B cell (primary cell): ENCODE data around the gene CUTA. TPM values are rescaled to one million over a fixed set of nuclear protein-coding genes. Genes with fewer than 3 reads are reported as not detected.

Source experiments
- ATAC-seq: fragments of 200-7000 bp; cut with Tn5 transposase; one replicate; pipeline ENCODE4 v1.10.0; 2021; ENCODE audit warnings: low read depth, mild to moderate bottlenecking, moderate number of reproducible peaks, moderate library complexity
- CTCF ChIA-PET: fragments of 350-600 bp; sonication (Branson Sonifier 250); formaldehyde crosslinking; loops from one replicate; lab custom pipeline; 2021; ENCODE audit warnings: antibody characterized with exemption, inconsistent platforms; lab: Charles Lee
- POLR2A ChIA-PET: fragments of 350-600 bp; sonication (Branson Sonifier 250); formaldehyde crosslinking; loops from one replicate; lab custom pipeline; 2021; ENCODE audit warnings: antibody characterized with exemption; lab: Charles Lee
- DNase-seq: peaks from one replicate; pipeline ENCODE4 v3.0.0; 2013
- H2AFZ ChIP-seq: 2 replicates; pipeline ENCODE4 v1.6.1; 2012; ENCODE audit warnings: mild to moderate bottlenecking, low read depth, low read length; ENCODE audit not compliant: insufficient read depth, poor library complexity, severe bottlenecking
- H3K27ac ChIP-seq, 2 donors: 1 replicate in 1 of 2; 2 replicates in 1 of 2; pipeline ENCODE4 v1.5.1; 2012 to 2013; ENCODE audit warnings: low read length in 2 of 2, mild to moderate bottlenecking in 2 of 2, moderate library complexity in 1 of 2
- H3K27me3 ChIP-seq, 4 experiments: fragments of 200-600 bp in 1 of 4; sonication (generic) in 1 of 4; replicated peaks in 1 of 4; 1 replicate in 2 of 4; 2 replicates in 2 of 4; pipeline versions ENCODE4 v1.6.1 to v1.7.0; 2013 to 2016; ENCODE audit warnings: low read length in 3 of 4, mild to moderate bottlenecking in 2 of 4, mixed read lengths in 1 of 4, moderate library complexity in 1 of 4; ENCODE audit not compliant: insufficient read depth in 4 of 4, control insufficient read depth in 3 of 4; ENCODE audit errors: control extremely low read depth in 1 of 4
- H3K36me3 ChIP-seq, 2 experiments: replicated peaks in 1 of 2; 1 replicate in 1 of 2; 2 replicates in 1 of 2; pipeline versions ENCODE4 v1.6.1 to v1.7.1; 2013; ENCODE audit warnings: low read length in 1 of 2; ENCODE audit not compliant: insufficient read depth in 2 of 2, control insufficient read depth in 1 of 2; ENCODE audit errors: control extremely low read depth in 1 of 2, extremely low read depth in 1 of 2
- H3K4me1 ChIP-seq, 2 donors: fragments of 200-600 bp in 1 of 2; sonication (generic) in 1 of 2; 1 replicate in 1 of 2; 2 replicates in 1 of 2; pipeline versions ENCODE4 v1.5.1 to v1.6.1; 2013 to 2017; ENCODE audit warnings: low read length in 2 of 2; ENCODE audit not compliant: control insufficient read depth in 2 of 2, insufficient read depth in 2 of 2
- H3K4me2 ChIP-seq: replicated peaks from 2 replicates; pipeline ENCODE3; 2012; ENCODE audit warnings: mild to moderate bottlenecking, low read depth, low read length; ENCODE audit not compliant: poor library complexity, severe bottlenecking
- H3K4me3 ChIP-seq, 5 experiments: fragments of 200-600 bp in 1 of 5; sonication (generic) in 1 of 5; 1 replicate in 3 of 5; 2 replicates in 2 of 5; pipeline versions ENCODE4 v1.5.1 to v1.7.0; 2011 to 2016; ENCODE audit warnings: low read length in 4 of 5, mild to moderate bottlenecking in 4 of 5, low read depth in 2 of 5, control low read depth in 1 of 5, moderate library complexity in 1 of 5; ENCODE audit not compliant: insufficient read depth in 1 of 5; ENCODE audit errors: control extremely low read depth in 1 of 5, extremely low read depth in 1 of 5
- H3K79me2 ChIP-seq: fragments of 200-600 bp; sonication (generic); one replicate; pipeline ENCODE4 v1.6.0; 2016; ENCODE audit warnings: low read length; ENCODE audit not compliant: control insufficient read depth, insufficient read depth
- H3K9ac ChIP-seq: fragments of 200-600 bp; sonication (generic); 2 replicates; pipeline ENCODE4 v1.6.1; 2017; ENCODE audit warnings: mild to moderate bottlenecking, low read length, moderate library complexity
- H3K9me3 ChIP-seq, 3 donors: one replicate each; pipeline versions ENCODE4 v1.6.1 to v1.7.1; 2013; ENCODE audit warnings: low read length in 2 of 3; ENCODE audit not compliant: control insufficient read depth in 2 of 3, insufficient read depth in 1 of 3; ENCODE audit errors: control extremely low read depth in 1 of 3
- H4K20me1 ChIP-seq: 2 replicates; pipeline ENCODE4 v1.6.0; 2012; ENCODE audit warnings: mild to moderate bottlenecking, low read length; ENCODE audit not compliant: insufficient read depth, control insufficient read depth, poor library complexity, severe bottlenecking
- H3K27ac Mint-ChIP-seq: one replicate; pipeline ENCODE4 v1.8.0; 2021; ENCODE audit warnings: mixed read lengths
- H3K27me3 Mint-ChIP-seq: one replicate; pipeline ENCODE4 v1.8.0; 2021; ENCODE audit warnings: mixed read lengths
- H3K4me1 Mint-ChIP-seq: one replicate; pipeline ENCODE4 v1.8.0; 2021; ENCODE audit warnings: mixed read lengths
- H3K4me3 Mint-ChIP-seq: one replicate; pipeline ENCODE4 v1.8.0; 2021; ENCODE audit warnings: mixed read lengths
- H3K9me3 Mint-ChIP-seq: one replicate; pipeline ENCODE4 v1.8.0; 2022; ENCODE audit warnings: mixed read lengths; ENCODE audit not compliant: insufficient read depth
- CTCF ChIP-seq: fragments of 200-600 bp; IDR thresholded peaks from one replicate; pipeline ENCODE4 v1.8.0; 2022; ENCODE audit warnings: antibody characterized with exemption, mild to moderate bottlenecking
- EZH2 ChIP-seq: IDR thresholded peaks from 2 replicates; pipeline ENCODE4 v1.6.1; 2012; ENCODE audit warnings: borderline replicate concordance, low read depth, mild to moderate bottlenecking, moderate library complexity, low read length; ENCODE audit not compliant: insufficient read depth, poor library complexity, severe bottlenecking
- WGBS: methylation state at CpG from one replicate; pipeline ENCODE4 v1.1.5; 2013; ENCODE audit warnings: missing lambda C conversion rate; ENCODE audit not compliant: insufficient coverage; 5-methylcytosine and 5-hydroxymethylcytosine counted together
- intact Hi-C: fragments of 100-400 bp; cut with micrococcal nuclease; formaldehyde crosslinking; loops from one replicate; pipeline ENCODE4 v1.10.0; 2022
- polyA plus RNA-seq: library from polyadenylated mRNA; depleted of rRNA; stranded (reverse); fragments of >200 nt; gene quantifications from 2 replicates; pipeline ENCODE4 v1.2.3, GENCODE V29; 2012
- total RNA-seq, 2 donors: library from RNA; stranded (reverse); fragments of 120-200 nt in 1 of 2; gene quantifications; 1 replicate in 1 of 2; 2 replicates in 1 of 2; pipeline versions ENCODE4 v1.2.3 to v1.2.4, GENCODE V29; 2013 to 2022

CUTA gene
- total and polyA plus RNA-seq, 2 donors (not counting 1 experiment from before 2014, with no cell fraction given), result 137 to 226 TPM

GRCh38 chr6:33466075-33466735, 48.3 kb upstream of the CUTA start:
- H3K27me3 Mint-ChIP-seq, result no peaks in the 10 kb centered on the region
- Histone ChIP-seq H3K36me3 (no peaks in the 10 kb centered on the region), H3K27ac (no peak overlapping the region), H4K20me1 (no peaks in the 10 kb centered on the region), H3K4me3 (no peak overlapping the region), H3K9me3 (peaks cover 0 to 3% (median 0%) of the 10 kb centered on the region in 3 donors), H3K27me3 (peaks cover 0 to 2% (median 0%) of the 10 kb centered on the region in 4 experiments), H3K4me2 (no peak overlapping the region), H3K4me1 (no peaks in the 10 kb centered on the region), H2AFZ (no peak overlapping the region), H3K79me2 (no peaks in the 10 kb centered on the region), H3K9ac (no peak overlapping the region)
- no peak overlapping the region for H3K4me3 Mint-ChIP-seq
- no peak for DNase-seq
- ChIA-PET POLR2A (no interaction called here), CTCF (interaction anchor here (0.6 kb wide), 1 partner anchor 54 kb away, joined by 4 read pairs; no protein-coding TSS in a partner anchor)
- intact Hi-C loops, result no loop called here
- no peak for TF ChIP-seq CTCF
- TF ChIP-seq EZH2, result no peak
- 94% methylated on average over 4 of the region's 4 CpGs for WGBS
- H3K9me3 Mint-ChIP-seq, result no peaks in the 10 kb centered on the region
- H3K4me1 Mint-ChIP-seq, result no peaks in the 10 kb centered on the region
- H3K27ac Mint-ChIP-seq, result no peak overlapping the region
- no peak for ATAC-seq

GRCh38 chr6:33459226-33459625, 41.3 kb upstream of the CUTA start:
- H4K20me1 ChIP-seq, result no peaks in the 10 kb centered on the region
- intact Hi-C loops, result no loop called here
- Mint-ChIP-seq H3K9me3 (no peaks in the 10 kb centered on the region), H3K4me1 (peaks cover 18% of the 10 kb centered on the region), H3K4me3 (no peak overlapping the region), H3K27ac (no peak overlapping the region), H3K27me3 (no peaks in the 10 kb centered on the region)
- peaks cover 24% of the 10 kb centered on the region for H3K79me2 ChIP-seq
- H3K27ac ChIP-seq, result no peak overlapping the region
- 100% methylated on average over 1 of the region's 2 CpGs for WGBS
- ChIA-PET CTCF (no interaction called here), POLR2A (no interaction called here)
- H3K4me2 ChIP-seq, result no peak overlapping the region
- H3K9ac ChIP-seq, result no peak overlapping the region
- peaks cover 7% of the 10 kb centered on the region in 2 donors for H3K4me1 ChIP-seq
- H3K9me3 ChIP-seq, result no peaks in the 10 kb centered on the region
- DNase-seq, result no peak
- peaks cover 0 to 2% (median 0%) of the 10 kb centered on the region in 4 experiments for H3K27me3 ChIP-seq
- no peak for ATAC-seq
- peaks cover 0 to 3% of the 10 kb centered on the region in 2 experiments for H3K36me3 ChIP-seq
- H3K4me3 ChIP-seq, result no peak overlapping the region
- TF ChIP-seq CTCF (no peak), EZH2 (no peak)
- no peak overlapping the region for H2AFZ ChIP-seq
